ENCODE measurements around the gene EIF3A.
"Not testable (repeated sequence)": the region's sequence is repeated elsewhere in the genome, so short reads cannot be mapped to it uniquely, and the experiment has no call there.

EIF3A gene, protein sequence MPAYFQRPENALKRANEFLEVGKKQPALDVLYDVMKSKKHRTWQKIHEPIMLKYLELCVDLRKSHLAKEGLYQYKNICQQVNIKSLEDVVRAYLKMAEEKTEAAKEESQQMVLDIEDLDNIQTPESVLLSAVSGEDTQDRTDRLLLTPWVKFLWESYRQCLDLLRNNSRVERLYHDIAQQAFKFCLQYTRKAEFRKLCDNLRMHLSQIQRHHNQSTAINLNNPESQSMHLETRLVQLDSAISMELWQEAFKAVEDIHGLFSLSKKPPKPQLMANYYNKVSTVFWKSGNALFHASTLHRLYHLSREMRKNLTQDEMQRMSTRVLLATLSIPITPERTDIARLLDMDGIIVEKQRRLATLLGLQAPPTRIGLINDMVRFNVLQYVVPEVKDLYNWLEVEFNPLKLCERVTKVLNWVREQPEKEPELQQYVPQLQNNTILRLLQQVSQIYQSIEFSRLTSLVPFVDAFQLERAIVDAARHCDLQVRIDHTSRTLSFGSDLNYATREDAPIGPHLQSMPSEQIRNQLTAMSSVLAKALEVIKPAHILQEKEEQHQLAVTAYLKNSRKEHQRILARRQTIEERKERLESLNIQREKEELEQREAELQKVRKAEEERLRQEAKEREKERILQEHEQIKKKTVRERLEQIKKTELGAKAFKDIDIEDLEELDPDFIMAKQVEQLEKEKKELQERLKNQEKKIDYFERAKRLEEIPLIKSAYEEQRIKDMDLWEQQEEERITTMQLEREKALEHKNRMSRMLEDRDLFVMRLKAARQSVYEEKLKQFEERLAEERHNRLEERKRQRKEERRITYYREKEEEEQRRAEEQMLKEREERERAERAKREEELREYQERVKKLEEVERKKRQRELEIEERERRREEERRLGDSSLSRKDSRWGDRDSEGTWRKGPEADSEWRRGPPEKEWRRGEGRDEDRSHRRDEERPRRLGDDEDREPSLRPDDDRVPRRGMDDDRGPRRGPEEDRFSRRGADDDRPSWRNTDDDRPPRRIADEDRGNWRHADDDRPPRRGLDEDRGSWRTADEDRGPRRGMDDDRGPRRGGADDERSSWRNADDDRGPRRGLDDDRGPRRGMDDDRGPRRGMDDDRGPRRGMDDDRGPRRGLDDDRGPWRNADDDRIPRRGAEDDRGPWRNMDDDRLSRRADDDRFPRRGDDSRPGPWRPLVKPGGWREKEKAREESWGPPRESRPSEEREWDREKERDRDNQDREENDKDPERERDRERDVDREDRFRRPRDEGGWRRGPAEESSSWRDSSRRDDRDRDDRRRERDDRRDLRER (N-terminal part only)

DNA sequence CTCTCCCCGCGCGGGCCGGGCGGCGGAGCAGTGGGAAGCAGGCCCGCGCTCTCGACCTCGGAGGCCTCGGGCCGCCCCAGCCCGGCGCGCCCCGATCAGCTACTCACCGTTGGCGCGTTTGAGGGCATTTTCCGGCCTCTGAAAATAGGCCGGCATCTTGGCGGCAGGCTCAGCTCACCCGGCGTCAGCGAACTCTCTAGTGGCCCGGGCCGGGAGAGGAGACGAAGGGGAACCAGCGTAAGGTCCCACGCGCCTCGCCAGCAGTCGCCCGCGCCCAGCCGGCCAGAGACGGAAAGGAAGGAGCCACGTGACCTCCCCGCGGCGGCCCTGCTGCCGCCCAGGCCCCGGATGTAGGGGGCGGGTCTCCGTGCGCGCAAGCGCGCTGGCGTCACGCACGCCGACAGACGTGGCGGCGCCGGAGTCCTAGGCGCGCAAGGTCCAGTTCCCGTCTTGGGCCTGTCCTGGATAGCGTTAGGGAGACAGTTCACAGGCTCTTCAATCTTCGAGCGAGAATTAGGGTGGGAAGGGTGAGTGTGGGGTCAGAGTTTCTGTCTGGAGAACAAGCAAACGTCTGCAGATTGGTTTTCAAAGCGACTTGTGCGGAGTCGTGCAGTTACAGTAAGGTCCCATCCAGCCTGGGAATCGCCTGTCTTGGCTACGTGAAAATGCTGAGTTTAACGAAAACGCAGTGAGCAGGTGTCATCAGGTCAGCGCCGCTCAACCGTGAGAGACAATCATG lies at the start of gene EIF3A:
TSS of gene EIF3A (minus strand) at position 297 of the 739 bp plus-strand sequence. CDS start at position 156, 141 bp downstream.
- peak; percentile 78 for DNase-seq (ENCODE audit: low read depth, low spot score)

DNA sequence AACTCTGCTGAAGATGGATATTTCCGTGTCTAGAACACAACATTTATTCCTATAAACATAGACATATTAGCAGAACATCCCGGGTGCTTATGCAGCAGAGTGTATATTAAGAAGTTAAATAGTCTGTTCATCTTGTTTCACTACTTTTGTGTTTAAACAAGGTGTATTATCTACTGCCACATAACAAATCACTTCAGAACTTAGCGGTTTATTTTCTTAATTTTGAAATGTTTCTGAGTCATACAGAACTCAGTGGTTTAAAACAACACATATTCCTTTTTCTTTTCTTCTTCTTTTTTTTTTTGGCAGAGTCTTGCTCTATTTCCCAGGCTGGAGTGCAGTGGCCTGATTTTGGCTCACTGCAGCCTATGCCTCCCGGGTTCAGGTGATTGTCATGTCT lies 49.1 kb upstream of the EIF3A start:
- no peak for DNase-seq (ENCODE audit: low read depth, low spot score)

DNA sequence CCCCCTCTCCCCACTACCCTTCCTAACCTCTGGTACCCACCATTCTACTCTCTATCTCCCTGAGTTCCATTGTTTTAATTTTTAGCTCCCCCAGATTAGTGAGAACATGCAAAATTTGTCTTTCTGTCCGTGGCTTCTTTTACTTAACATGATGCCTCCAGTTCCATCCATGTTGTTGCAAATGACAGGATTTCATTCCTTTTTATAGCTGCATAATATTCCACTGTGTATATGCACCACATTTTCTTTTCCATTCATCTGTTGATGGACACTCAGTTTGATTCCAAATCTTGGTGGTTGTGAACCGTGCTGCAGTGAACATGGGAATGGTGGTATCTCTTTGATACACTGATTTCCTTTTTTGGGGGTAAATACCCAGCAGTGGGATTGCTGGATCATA lies 45.3 kb upstream of the EIF3A start:
- DNase-seq (ENCODE audit: low read depth, low spot score): no peak

- no peak for DNase-seq (ENCODE audit: low read depth, low spot score)
Measured at GRCh38 chr10:119120875-119121274, 40.3 kb upstream of the EIF3A start.

DNA sequence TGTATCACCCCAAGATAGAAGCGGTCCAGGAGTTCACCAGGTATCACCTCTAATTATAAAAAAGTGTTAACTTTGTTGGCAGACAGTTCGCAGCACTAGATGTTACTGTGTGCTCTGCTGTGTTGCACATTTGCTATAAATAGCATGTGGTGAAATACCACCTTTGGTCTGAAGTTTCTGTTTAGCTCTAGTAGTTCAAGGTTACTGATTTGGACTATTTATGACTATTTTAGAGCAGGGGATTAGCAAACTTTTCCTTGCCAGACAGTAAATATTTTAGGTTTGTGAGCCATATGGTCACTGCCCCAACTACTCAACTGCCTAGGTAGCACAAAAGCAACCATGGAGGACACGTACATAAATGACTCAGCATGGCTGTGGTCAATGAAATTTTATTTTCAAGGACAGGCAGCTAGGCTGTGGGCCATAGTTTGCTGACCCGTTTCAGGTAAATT lies 39.8 kb upstream of the EIF3A start:
- DNase-seq (ENCODE audit: low read depth, low spot score): no peak

DNA sequence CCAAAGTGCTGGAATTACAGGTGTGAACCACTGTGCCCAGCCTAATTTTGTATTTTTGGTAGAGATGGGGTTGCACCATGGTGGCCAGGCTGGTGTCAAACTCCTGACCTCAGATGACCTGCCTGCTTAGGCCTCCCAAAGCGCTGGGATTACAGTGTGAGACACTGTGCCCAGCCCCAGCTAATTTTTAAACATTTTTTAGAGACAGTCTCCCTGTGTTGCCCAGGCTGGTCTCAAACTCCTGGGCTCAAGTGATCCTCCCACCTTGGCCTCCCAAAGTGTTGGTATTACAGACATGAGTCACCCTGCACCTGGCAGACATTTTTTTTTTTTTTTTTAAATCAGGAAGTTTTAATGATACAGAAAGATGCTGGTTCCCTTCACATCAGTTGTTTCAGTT lies 38.8 kb upstream of the EIF3A start:
- no peak for DNase-seq (ENCODE audit: low read depth, low spot score)

DNA sequence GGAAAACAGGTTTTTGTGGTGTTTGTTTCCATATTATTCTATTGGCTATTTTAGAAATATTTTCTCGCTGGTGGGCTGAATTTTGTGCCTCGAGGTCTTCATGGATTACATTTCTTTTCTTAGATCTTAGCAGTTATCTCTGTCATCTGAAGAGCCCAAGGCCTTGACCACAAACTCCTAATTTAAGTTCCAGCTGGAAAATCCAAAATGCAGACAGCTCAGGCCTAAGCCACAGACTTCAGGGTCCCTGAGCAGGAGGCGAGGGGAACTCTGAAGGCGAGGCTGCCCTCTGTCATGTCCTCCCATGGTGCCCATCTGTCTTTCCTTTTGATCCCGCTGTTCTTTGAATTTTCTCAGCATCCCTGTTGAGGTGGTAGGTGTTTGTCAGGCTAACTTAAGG lies 37.6 kb upstream of the EIF3A start:
- no peak for DNase-seq (ENCODE audit: low read depth, low spot score)

DNA sequence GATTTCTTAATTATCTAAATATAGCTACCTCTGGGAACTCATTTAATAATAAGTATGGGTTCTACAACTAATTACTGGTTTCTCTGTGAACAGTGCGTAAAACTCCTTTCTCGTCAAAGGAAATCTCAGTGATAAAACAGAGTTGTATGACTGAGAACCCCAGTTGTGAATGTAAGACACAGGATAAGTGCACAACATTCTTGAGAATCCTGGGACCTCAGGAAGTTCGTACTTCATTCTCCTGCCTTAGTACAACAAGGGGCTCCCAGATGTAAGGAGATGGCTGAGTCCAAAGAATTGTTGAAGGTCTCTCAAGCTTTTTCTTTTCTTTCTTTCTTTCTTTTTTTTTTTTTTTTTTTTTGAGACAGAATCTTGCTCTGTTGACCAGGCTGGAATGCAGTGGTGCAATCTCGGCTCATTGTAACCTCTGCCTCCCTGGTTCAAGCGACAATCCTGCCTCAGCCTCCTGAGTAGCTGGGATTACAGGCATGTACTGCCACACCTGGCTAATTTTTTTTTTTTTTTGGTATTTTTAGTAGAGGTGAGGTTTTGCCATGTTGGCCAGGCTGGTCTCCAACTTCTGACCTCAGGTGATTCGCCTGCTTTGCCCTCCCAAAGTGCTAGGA lies 35.8 kb upstream of the EIF3A start:
- DNase-seq (ENCODE audit: low read depth, low spot score): no peak

DNA sequence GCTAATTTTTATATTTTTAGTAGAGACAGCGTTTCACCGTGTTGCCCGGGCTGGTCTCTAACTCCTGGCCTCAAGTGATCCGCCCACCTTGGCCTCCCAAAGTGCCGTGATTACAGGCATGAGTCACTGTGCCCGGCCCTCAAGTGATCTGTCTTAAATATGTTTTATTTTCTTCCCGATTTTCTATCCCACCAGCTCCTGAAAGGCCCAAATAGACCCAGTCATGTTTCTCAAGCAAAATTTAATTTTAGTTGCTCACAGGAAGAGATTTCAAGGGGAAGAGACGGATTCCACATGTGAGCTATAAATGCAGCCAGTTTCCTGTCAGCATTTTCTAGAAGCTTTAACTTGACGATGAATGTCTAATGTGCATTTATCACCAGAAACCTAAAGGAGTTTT lies 35.3 kb upstream of the EIF3A start:
- DNase-seq (ENCODE audit: low read depth, low spot score): no peak

GRCh38 chr10:119113751-119114732 lies 33.4 kb upstream of the EIF3A start:
- DNase-seq (ENCODE audit: low read depth, low spot score): no peak

GRCh38 chr10:119112056-119112455 lies 31.4 kb upstream of the EIF3A start:
- DNase-seq (ENCODE audit: low read depth, low spot score): no peak

- not testable (repeated sequence) for DNase-seq (ENCODE audit: low read depth, low spot score)
Measured at GRCh38 chr10:119107771-119108170, 27.2 kb upstream of the EIF3A start.

- not testable (repeated sequence) for DNase-seq (ENCODE audit: low read depth, low spot score)
Measured at GRCh38 chr10:119107106-119107505, 26.5 kb upstream of the EIF3A start.

- DNase-seq (ENCODE audit: low read depth, low spot score): not testable (repeated sequence)
Measured at GRCh38 chr10:119105899-119106298, 25.3 kb upstream of the EIF3A start.

DNA sequence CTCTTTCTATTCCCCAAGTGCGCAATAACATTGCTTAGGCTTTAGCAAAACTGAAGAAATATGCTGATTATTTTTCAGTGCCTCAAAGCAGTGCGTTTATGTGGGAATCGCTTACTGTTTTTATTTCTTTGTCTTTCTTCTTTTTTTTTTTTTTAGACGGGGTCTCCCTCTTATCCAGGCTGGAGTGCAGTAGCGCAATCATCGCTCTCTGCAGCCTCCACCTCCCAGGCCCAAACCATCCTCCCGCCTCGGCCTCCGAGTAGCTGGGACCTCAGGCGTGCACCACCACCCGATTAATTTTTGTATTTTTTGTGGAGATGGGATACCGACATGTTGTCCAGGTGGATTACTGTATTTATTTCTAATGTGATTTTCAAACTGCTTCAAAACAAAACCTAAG lies 24.5 kb upstream of the EIF3A start:
- DNase-seq (ENCODE audit: low read depth, low spot score): no peak

DNA sequence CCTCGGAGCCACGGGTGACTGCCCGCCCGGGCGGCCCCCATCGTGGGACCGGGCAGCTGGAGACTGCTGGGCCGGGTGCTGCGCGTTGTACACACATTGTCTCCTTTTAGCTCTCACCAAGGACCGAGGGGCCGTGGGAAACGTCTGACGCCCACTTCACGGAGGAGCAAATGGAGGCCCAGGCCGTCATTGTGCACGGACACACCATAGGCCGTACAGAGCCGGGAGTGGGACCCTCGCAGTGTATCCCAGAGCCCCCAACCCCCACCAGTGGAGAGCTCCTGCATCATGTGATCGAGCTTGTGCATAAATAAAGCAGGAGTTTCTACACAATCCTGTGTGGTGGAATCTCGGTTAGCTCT lies 24.0 kb upstream of the EIF3A start:
- DNase-seq (ENCODE audit: low read depth, low spot score): no peak

- peak; percentile 47 for DNase-seq (ENCODE audit: low read depth, low spot score)
Measured at GRCh38 chr10:119103903-119104653, 23.5 kb upstream of the EIF3A start, which contains the start of gene DENND10. Gene DENND10, plus strand, starts transcription at chr10:119104113. Its CDS starts 30 bp downstream, at chr10:119104143.

GRCh38 chr10:119103241-119103902 lies 22.8 kb upstream of the EIF3A start:
- DNase-seq (ENCODE audit: low read depth, low spot score): no peak
